HL-60 (cell line): ENCODE data around the gene OR8G5.

Source experiments
- CTCF ChIP-seq: IDR thresholded peaks from one replicate; pipeline ENCODE4 v1.5.1; 2011; ENCODE audit warnings: low read length, control low read depth, inconsistent platforms; ENCODE audit not compliant: insufficient read depth
- POLR2AphosphoS5 ChIP-seq: IDR thresholded peaks from 2 replicates; pipeline ENCODE4 v1.6.1; 2012; ENCODE audit warnings: low read depth
- REST ChIP-seq: IDR thresholded peaks from 2 replicates; pipeline ENCODE4 v1.6.1; 2012; ENCODE audit warnings: low read depth; ENCODE audit not compliant: insufficient replicate concordance

DNA sequence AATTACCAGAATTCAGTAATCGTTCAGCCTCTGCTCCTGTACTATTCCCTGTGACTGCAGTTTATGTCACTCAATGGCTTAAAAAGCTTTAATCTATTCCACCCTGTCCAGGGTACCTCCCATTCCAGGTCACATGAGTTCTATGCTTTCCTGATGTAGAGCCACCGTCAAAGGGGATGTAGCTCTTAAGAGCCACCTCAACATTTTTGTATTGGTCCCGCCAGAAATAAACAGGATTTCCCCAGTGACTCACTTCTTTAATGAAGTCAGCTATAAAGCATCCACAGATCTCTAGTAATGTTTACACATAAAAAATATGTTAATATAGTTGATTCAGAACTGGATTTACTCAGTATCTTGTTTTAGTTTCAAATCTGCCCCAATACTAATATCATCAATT is 58.9 kb downstream of the OR8G5 start:
- TF ChIP-seq CTCF = no peak
- no peak for TF ChIP-seq REST
- no peak for TF ChIP-seq POLR2AphosphoS5
